Esophagus squamous epithelium (tissue), 5 donors: Measurements from ENCODE around the gene GPAT2. TPM values are rescaled to one million over a fixed set of nuclear protein-coding genes. Genes with fewer than 3 reads are reported as not detected.
"Not testable (repeated sequence)": the region's sequence is repeated elsewhere in the genome, so short reads cannot be mapped to it uniquely, and the experiment has no call there.

Experiments used
- DNase-seq: peaks from one replicate; lab custom pipeline; 2025; lab: John Stamatoyannopoulos, UW
- H3K27ac ChIP-seq, 4 donors: fragments of 200-600 bp; sonication (generic); one replicate each; pipeline ENCODE4 v1.5.1; 2016 to 2019; ENCODE audit warnings: mild to moderate bottlenecking in 1 of 4
- H3K27me3 ChIP-seq, 4 donors: fragments of 200-600 bp; sonication (generic); 1 replicate in 3 of 4; 2 replicates in 1 of 4; pipeline versions ENCODE4 v1.5.1 to v1.6.0; 2017 to 2021; ENCODE audit warnings: antibody characterized with exemption in 1 of 4
- H3K36me3 ChIP-seq, 3 donors: fragments of 200-600 bp; sonication (generic); one replicate each; pipeline ENCODE4 v1.5.1; 2016 to 2019
- H3K4me1 ChIP-seq, 3 donors: fragments of 200-600 bp; sonication (generic); one replicate each; pipeline ENCODE4 v1.5.1; 2017 to 2019
- H3K4me3 ChIP-seq, 4 donors: fragments of 200-600 bp; sonication (generic); 1 replicate in 3 of 4; 2 replicates in 1 of 4; pipeline ENCODE4 v1.5.1; 2016 to 2019; ENCODE audit warnings: mild to moderate bottlenecking in 2 of 4, moderate library complexity in 1 of 4
- H3K9me3 ChIP-seq, 3 donors: fragments of 200-600 bp; sonication (generic); one replicate each; pipeline ENCODE4 v1.5.1; 2016 to 2019
- POLR2A ChIP-seq, 4 donors: fragments of 450-650 bp; IDR thresholded peaks; one replicate each; pipeline ENCODE4 v1.6.1; 2017; ENCODE audit warnings: antibody characterized with exemption in 4 of 4, mild to moderate bottlenecking in 4 of 4, moderate library complexity in 3 of 4
- WGBS, 2 donors: methylation state at CpG; one replicate each; pipeline ENCODE4 v1.1.5; 2018; 5-methylcytosine and 5-hydroxymethylcytosine counted together
- intact Hi-C: fragments of 100-400 bp; cut with DNase I; formaldehyde crosslinking; loops from one replicate; pipeline ENCODE4 v1.15.0; 2022
- total RNA-seq, 4 donors: library from RNA; depleted of rRNA; stranded (reverse); fragments of >200 nt; gene quantifications; one replicate each; pipeline ENCODE4 v1.1.0, GENCODE V29; 2016
- TF ChIP-seq, protein P1 (sequence below), 6 experiments: fragments of 450-650 bp in 4 of 6; fragments of 200-600 bp in 2 of 6; sonication (generic) in 2 of 6; IDR thresholded peaks; one replicate each; pipeline ENCODE4 v1.5.1; 2016 to 2019; ENCODE audit warnings: antibody characterized with exemption in 6 of 6, mild to moderate bottlenecking in 4 of 6, moderate library complexity in 4 of 6
- donor health status: DM: yes; HTN: yes; CAD: no.

GPAT2 gene
- total RNA-seq, 4 donors from 2014 or later: 0.18 to 2.1 (median 0.48) TPM

DNA sequence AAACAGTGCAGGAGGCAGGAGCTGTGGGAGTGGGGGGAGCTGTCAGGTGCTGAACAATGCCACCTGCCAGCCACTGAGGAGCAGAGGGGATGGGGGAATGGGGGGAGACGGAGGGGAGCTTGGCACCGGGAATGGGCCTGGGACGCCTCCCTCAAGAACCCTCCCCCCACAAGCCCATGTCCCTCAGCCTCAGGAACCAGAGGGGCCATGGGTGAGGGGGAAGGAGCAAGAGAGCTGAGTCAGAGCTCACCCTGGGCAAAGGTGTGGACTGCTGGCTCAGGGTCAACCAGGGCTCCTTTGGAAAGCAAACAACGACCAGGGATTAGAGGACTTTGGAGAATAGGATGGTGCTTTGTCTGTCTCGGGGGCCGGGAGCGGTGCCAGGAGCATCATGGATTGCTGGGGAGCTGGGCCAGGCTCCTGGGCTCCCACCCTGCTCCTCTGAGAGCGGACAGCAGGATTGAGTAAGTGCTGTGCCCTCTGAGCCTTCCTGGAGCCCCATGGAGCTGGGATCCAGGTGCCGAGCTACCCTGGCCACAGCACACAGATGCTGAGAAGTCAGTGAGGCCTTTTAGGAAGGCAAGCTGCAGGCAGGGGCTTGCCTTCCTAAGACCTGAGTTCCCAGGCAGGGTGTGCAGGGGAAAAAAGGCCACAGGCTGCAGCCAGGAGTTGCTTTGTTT is 33.3 kb upstream of the GPAT2 start:
- 30 to 36% methylated on average over 7 to 8 of the region's 9 CpGs for WGBS, 2 donors
- H3K4me3 ChIP-seq, intact Hi-C loops: not testable (repeated sequence)

DNA sequence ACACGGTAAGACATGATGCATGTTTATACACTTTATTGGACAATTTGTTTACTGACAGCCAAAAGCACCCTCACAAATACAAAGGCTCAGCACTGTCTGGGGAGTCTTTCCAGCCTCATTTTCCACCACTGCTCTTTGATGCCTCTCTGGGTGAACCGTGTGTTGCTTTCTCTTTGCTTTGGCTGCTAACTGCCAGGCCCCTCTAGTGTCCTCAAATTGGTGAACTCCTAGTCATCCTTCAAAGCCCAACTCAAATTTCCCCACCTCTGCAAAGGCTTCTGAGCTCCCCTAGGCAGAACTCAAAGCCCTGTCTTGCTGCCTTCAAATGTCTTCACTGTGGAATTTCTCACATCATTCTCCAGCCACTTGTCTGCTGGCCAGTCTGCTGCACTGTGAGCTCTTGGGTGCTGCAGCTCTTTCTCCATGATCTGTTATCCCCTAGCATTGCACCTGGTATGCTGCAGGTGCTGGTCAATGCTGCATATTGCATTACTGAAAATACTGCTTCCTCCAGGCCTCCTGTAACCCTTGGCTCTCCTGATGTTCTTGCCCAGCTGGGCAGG is 32.5 kb upstream of the GPAT2 start:
- H3K9me3 ChIP-seq, intact Hi-C loops, DNase-seq, H3K27me3 ChIP-seq, H3K36me3 ChIP-seq, H3K4me3 ChIP-seq, H3K27ac ChIP-seq: not testable (repeated sequence)
- peaks cover 0 to 16% (median 6%) of the 10 kb centered on the region in 3 donors for H3K4me1 ChIP-seq
- 74 to 81% methylated on average over 2 of the region's 2 CpGs for WGBS, 2 donors

More for the DNA sequence above, 33.3 kb upstream of the GPAT2 start:
- H3K9me3 ChIP-seq, H3K27me3 ChIP-seq, DNase-seq, H3K36me3 ChIP-seq, H3K27ac ChIP-seq: not testable (repeated sequence)
- peaks cover 0 to 16% (median 6%) of the 10 kb centered on the region in 3 donors for H3K4me1 ChIP-seq

DNA sequence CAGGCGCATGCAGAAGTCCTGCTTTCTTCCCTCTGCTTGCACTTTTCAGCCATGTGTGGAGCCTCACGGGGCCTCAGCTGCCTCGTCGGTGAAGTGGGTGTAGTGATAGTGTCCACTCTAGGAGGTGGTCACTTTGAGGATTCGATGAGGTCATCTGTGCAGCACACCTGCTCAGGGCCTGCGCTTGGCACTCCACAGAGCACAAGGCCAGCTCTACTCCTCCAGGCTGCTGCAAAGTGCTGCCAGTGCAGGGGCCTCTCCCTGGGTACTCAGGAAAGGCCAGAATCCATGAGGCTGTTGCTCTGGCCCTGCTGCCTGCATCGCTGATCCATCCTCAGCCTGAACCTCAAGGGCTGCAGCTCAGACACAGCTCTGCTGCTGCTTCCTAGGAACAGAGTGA is 31.8 kb upstream of the GPAT2 start:
- 93% methylated on average over 6 of the region's 7 CpGs; no CpG with 5 or more reads in 1 of the 2 donors for WGBS, 2 donors
- not testable (repeated sequence) for H3K9me3 ChIP-seq

DNA sequence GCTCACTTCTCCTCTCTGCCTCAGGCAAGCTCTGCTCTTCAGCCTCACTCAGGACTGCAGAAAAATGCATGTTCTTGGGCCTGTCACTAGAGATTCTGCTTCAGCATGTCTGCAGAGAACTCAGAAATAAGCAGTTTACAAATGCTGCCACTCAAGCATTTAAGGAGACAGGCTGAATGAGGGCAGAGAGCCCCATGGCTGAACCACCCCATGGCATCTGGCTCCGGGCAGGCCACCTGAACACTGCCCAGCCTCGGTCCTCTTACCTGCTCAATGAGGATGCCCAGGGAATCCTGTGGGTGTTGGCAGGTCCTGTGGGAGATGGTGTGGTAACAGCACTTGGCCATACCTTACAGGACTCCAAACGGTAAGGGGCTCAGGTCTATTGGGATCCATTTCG is 31.2 kb upstream of the GPAT2 start:
- H3K9me3 ChIP-seq, H3K27ac ChIP-seq, H3K36me3 ChIP-seq, H3K27me3 ChIP-seq, H3K4me3 ChIP-seq, intact Hi-C loops, DNase-seq: not testable (repeated sequence)
- WGBS, 2 donors: 62 to 93% methylated on average over 2 to 3 of the region's 4 CpGs
- H3K4me1 ChIP-seq: peaks cover 0 to 16% (median 6%) of the 10 kb centered on the region in 3 donors

More for the DNA sequence above, 31.8 kb upstream of the GPAT2 start:
- H3K27me3 ChIP-seq, intact Hi-C loops, H3K4me3 ChIP-seq, H3K36me3 ChIP-seq, H3K27ac ChIP-seq, DNase-seq: not testable (repeated sequence)
- peaks cover 0 to 16% (median 6%) of the 10 kb centered on the region in 3 donors for H3K4me1 ChIP-seq

DNA sequence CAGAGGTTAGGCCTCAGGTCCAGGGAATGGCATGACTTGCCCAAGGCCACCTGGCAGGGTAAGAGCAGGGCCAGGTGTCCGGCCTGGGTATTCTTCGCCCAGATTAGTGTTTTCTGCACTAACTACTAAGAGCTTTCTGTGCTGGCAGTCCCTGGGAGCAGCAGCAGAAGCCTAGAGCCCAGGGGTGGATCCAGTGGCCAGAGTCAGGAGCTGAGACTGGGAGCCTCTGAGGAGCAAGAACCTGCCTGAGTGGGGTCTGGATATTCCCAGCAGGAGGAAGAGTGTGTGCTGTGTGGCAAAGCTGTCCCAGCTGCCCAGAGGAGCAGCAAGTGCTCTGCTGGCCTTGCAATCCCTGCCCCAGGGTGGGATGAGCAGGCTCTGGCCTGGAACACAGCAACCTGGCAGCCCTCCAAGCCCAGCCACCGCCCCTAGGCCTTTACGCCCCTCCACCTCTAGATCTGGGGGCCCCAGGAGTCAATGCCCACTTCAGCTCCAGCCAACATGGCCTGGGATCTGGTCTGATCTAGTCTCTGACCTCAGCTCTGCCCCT is 30.7 kb upstream of the GPAT2 start:
- Histone ChIP-seq H3K27me3 (no peaks in the 10 kb centered on the region), H3K4me3 (no peak overlapping the region), H3K36me3 (no peaks in the 10 kb centered on the region), H3K4me1 (peaks cover 0 to 16% (median 6%) of the 10 kb centered on the region in 3 donors), H3K9me3 (no peaks in the 10 kb centered on the region), H3K27ac (no peak overlapping the region)
- DNase-seq: no peak
- TF ChIP-seq POLR2A (IDR thresholded peaks at IDR 0.05): no peak
- TF ChIP-seq, protein P1, sequence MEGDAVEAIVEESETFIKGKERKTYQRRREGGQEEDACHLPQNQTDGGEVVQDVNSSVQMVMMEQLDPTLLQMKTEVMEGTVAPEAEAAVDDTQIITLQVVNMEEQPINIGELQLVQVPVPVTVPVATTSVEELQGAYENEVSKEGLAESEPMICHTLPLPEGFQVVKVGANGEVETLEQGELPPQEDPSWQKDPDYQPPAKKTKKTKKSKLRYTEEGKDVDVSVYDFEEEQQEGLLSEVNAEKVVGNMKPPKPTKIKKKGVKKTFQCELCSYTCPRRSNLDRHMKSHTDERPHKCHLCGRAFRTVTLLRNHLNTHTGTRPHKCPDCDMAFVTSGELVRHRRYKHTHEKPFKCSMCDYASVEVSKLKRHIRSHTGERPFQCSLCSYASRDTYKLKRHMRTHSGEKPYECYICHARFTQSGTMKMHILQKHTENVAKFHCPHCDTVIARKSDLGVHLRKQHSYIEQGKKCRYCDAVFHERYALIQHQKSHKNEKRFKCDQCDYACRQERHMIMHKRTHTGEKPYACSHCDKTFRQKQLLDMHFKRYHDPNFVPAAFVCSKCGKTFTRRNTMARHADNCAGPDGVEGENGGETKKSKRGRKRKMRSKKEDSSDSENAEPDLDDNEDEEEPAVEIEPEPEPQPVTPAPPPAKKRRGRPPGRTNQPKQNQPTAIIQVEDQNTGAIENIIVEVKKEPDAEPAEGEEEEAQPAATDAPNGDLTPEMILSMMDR (IDR thresholded peaks at IDR 0.05): no peak
- WGBS, 2 donors: 65 to 79% methylated on average over 4 of the region's 4 CpGs
- intact Hi-C loops: no loop called here

DNA sequence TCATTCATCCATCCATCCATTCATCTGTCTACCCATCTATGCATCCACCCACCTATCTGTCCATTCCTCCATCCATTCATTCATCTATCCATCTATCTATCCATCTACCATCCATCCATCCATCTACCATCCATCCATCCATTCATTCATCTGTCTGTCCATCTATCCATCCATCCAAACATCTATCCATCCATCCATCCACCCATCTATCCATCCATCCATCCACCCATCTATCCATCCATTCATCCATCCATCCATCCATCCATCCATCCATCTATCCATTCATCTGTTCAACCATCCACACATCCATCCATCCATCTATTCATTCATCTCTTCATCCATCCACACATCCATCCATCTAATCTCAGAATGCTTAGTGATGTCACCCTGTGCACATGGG is 30.0 kb upstream of the GPAT2 start:
- intact Hi-C loops, H3K36me3 ChIP-seq, H3K9me3 ChIP-seq, H3K4me3 ChIP-seq, DNase-seq, H3K27ac ChIP-seq, H3K27me3 ChIP-seq: not testable (repeated sequence)
- peaks cover 0 to 16% (median 6%) of the 10 kb centered on the region in 3 donors for H3K4me1 ChIP-seq

DNA sequence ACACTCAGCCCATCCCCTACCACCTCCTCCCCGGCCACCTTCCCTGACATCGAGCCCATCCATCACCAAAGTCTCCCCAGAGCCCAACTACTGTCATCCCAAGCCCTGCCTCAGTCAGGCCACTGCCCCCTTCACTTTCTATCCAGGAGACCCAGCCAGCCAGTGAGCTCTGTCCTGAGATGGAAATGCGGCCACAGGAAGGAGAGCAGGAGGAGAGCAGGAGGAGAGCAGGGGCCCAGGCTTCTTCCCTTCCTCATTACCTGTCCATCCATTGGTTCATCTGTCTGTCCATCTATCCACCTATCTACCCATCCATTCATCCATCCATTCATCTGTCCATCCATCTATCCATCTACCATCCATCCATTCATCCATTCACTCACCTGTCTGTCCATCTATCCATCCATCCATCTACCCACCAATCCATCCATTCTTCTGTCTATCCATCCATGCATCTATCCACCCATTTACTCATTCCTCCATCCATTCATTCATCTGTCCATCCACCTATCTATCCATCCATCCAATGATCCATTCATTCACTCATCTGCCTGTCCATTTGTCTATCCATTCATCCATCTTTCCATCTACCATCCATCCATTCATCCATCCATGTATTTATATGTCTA is 29.4 kb upstream of the GPAT2 start:
- H3K27me3 ChIP-seq, H3K36me3 ChIP-seq, DNase-seq, H3K27ac ChIP-seq, H3K4me3 ChIP-seq, H3K9me3 ChIP-seq, intact Hi-C loops: not testable (repeated sequence)
- 86 to 96% methylated on average over 1 to 2 of the region's 3 CpGs for WGBS, 2 donors
- peaks cover 0 to 16% (median 6%) of the 10 kb centered on the region in 3 donors for H3K4me1 ChIP-seq
